ENCODE measurements around the gene MVD.

Gene MVD

GRCh38 chr16:88697116-88697830, 34.4 kb upstream of the MVD start:
- in situ Hi-C loops (cut with MboI; ENCODE audit: low sequenced_read_pairs): no loop called here

- in situ Hi-C loops (cut with MboI; ENCODE audit: low sequenced_read_pairs): no loop called here
Observed at GRCh38 chr16:88696441-88696840, 33.5 kb upstream of the MVD start.

- in situ Hi-C loops (cut with MboI; ENCODE audit: low sequenced_read_pairs): no loop called here
Observed at GRCh38 chr16:88695753-88696152, 32.9 kb upstream of the MVD start.

GRCh38 chr16:88695218-88695617, 32.3 kb upstream of the MVD start:
- in situ Hi-C loops (cut with MboI; ENCODE audit: low sequenced_read_pairs): no loop called here

GRCh38 chr16:88694221-88695087, 31.6 kb upstream of the MVD start:
- in situ Hi-C loops (cut with MboI; ENCODE audit: low sequenced_read_pairs): no loop called here

GRCh38 chr16:88693420-88694177, 30.7 kb upstream of the MVD start:
- in situ Hi-C loops (cut with MboI; ENCODE audit: low sequenced_read_pairs): no loop called here

GRCh38 chr16:88692861-88693260, 30.0 kb upstream of the MVD start:
- in situ Hi-C loops (cut with MboI; ENCODE audit: low sequenced_read_pairs): no loop called here

GRCh38 chr16:88691924-88692560, 29.2 kb upstream of the MVD start:
- in situ Hi-C loops (cut with MboI; ENCODE audit: low sequenced_read_pairs): no loop called here

GRCh38 chr16:88691129-88691813, 28.4 kb upstream of the MVD start:
- in situ Hi-C loops (cut with MboI; ENCODE audit: low sequenced_read_pairs): no loop called here

- in situ Hi-C loops (cut with MboI; ENCODE audit: low sequenced_read_pairs): no loop called here
Observed at GRCh38 chr16:88690341-88691128, 27.6 kb upstream of the MVD start.

- in situ Hi-C loops (cut with MboI; ENCODE audit: low sequenced_read_pairs): no loop called here
Observed at GRCh38 chr16:88688013-88688778, 25.3 kb upstream of the MVD start.

GRCh38 chr16:88687676-88688012, 24.8 kb upstream of the MVD start:
- in situ Hi-C loops (cut with MboI; ENCODE audit: low sequenced_read_pairs): no loop called here

GRCh38 chr16:88687254-88687576, 24.3 kb upstream of the MVD start:
- in situ Hi-C loops (cut with MboI; ENCODE audit: low sequenced_read_pairs): no loop called here

GRCh38 chr16:88686439-88687253, 23.8 kb upstream of the MVD start, which contains the start of gene SNAI3:
Gene SNAI3, minus strand, starts transcription at chr16:88686507. Its CDS starts 101 bp downstream, at chr16:88686406.
- in situ Hi-C loops (cut with MboI; ENCODE audit: low sequenced_read_pairs): no loop called here

GRCh38 chr16:88686062-88686438, 23.2 kb upstream of the MVD start:
- in situ Hi-C loops (cut with MboI; ENCODE audit: low sequenced_read_pairs): no loop called here

GRCh38 chr16:88685156-88686061, 22.5 kb upstream of the MVD start:
- in situ Hi-C loops (cut with MboI; ENCODE audit: low sequenced_read_pairs): no loop called here

GRCh38 chr16:88684569-88685155, 21.8 kb upstream of the MVD start:
- in situ Hi-C loops (cut with MboI; ENCODE audit: low sequenced_read_pairs): no loop called here

All from hTERT RPE-1 (cell line).